Measurements from ENCODE around the gene VWA3B.
A peak's percentile ranks its signal among the peaks of the same experiment; 100 is the strongest.
"Not testable (repeated sequence)": the region's sequence is repeated elsewhere in the genome, so short reads cannot be mapped to it uniquely, and the experiment has no call there.

The VWA3B gene

GRCh38 chr2:98087447-98088020, 567 bp downstream of the VWA3B start:
- H3K27ac ChIP-seq = no peak overlapping the region

DNA sequence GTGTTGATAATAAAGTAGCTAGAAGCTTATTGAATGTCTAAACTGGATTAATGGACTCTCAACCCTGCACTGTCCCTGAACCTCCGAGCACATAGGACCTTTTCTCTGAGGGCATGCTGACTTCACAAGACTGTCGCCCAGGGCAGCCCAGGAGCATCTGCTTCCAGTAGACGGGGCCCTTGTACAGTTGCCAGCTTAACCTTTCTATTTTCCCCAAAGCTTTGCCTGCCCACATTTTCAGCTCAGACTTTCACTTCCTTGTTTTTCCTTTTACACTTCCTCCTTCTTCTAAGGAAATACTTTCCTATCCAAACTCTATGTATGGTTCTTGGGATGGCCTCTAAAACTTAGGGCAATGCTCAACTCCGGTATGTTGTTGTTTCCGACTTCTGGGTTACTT, 1.3 kb downstream of the VWA3B start:
- no peak for DNase-seq (ENCODE audit: low read depth, low spot score)
- no peak overlapping the region for H3K27ac ChIP-seq

More at GRCh38 chr2:98087447-98088020, 567 bp downstream of the VWA3B start:
- DNase-seq (ENCODE audit: low read depth, low spot score) = no peak

DNA sequence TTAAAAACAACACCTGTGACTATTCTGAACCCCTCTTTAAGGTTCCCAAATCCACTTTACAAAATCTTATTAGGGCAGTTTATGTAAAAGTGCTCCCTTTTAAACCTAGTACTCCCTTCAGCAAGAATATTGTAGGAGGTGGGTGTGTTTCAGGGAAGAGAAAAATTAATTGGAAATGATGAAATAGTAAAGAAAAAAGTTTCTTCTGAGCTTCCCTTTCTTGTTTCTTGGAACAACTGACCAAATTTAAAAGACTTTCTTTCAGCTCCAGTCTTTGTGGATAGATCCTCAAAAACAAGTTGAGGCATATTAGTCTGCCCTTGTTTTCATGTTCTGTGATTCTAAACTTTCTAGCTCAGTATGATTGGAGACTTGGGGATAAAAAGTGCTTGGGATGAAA, 3.0 kb downstream of the VWA3B start:
- no peak for DNase-seq (ENCODE audit: low read depth, low spot score)
- no peak overlapping the region for H3K27ac ChIP-seq

DNA sequence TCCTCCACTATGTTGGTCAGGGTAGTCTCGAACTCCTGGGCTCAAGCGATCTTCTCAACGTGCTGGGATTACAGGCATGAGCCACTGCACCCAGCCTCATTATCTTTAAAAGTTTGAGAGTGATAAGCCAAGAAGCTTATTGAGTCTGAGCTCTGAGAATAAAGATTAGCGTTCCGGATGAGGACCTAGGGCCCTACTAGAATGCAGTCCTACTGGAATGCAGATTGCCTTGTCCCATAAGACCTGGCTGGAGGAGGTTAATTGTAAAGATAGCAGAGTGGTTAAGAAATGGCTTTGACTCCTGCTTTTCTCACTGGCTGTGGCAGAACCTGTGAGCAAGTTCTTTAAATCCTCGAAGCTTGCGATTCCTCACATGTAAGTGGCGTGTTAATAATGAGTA, 4.0 kb downstream of the VWA3B start:
- no peak overlapping the region for H3K27ac ChIP-seq
- DNase-seq (ENCODE audit: low read depth, low spot score) = no peak

- no peak for DNase-seq (ENCODE audit: low read depth, low spot score)
- no peak overlapping the region for H3K27ac ChIP-seq
Observed at GRCh38 chr2:98091738-98092137, 4.8 kb downstream of the VWA3B start.

- no peak for DNase-seq (ENCODE audit: low read depth, low spot score)
- no peak overlapping the region for H3K27ac ChIP-seq
Observed at GRCh38 chr2:98093146-98093545, 6.2 kb downstream of the VWA3B start.

- no peak overlapping the region for H3K27ac ChIP-seq
- no peak for DNase-seq (ENCODE audit: low read depth, low spot score)
Observed at GRCh38 chr2:98093611-98094010, 6.6 kb downstream of the VWA3B start.

DNA sequence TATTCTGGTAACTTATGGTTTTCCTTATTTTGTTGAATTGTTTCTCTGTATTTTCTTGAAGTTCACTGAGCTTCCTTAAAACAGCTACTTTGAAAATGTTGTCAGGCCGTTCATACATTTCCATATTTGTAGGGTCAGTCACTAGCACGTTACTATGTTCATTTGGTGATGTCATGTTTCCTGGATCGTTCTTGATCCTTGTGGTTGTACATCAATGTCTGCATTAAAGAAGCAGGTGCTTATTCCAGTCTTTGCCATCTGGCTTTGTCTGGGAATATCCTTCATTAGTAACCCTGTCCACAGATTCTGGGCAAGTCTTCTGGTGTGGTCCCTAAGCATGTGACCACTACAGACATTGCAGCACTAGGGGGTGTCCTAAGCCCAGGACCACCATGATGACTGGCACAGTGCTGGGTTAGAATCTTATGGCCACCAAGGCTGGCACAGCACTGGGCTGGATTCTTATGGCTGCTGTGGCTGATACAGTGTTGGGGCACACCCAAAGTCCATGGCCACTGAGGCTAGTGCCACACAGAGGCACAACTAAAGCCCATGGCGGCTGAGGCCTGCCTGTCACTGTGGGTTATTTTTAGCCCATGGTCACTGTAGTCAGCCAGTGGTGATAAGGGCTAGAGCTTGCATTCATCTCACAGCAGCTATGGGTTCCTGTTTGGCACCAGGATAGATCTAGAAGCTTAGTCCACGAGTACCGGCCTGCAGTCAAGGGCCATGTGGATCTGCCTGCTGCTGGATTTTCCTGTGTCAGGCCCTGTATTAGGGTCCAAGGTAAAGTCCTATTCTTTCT, 13.2 kb downstream of the VWA3B start:
- no peak for DNase-seq (ENCODE audit: low read depth, low spot score)
- no peak overlapping the region for H3K27ac ChIP-seq

GRCh38 chr2:98102315-98102714, 15.3 kb downstream of the VWA3B start:
- DNase-seq (ENCODE audit: low read depth, low spot score); H3K27ac ChIP-seq: not testable (repeated sequence)

GRCh38 chr2:98102878-98103277, 15.9 kb downstream of the VWA3B start:
- no peak for DNase-seq (ENCODE audit: low read depth, low spot score)
- no peak overlapping the region for H3K27ac ChIP-seq

GRCh38 chr2:98108110-98108509, 21.1 kb downstream of the VWA3B start:
- DNase-seq (ENCODE audit: low read depth, low spot score) = no peak
- H3K27ac ChIP-seq = no peak overlapping the region

GRCh38 chr2:98110741-98111140, 23.8 kb downstream of the VWA3B start:
- H3K27ac ChIP-seq = no peak overlapping the region
- no peak for DNase-seq (ENCODE audit: low read depth, low spot score)

- no peak for DNase-seq (ENCODE audit: low read depth, low spot score)
- no peak overlapping the region for H3K27ac ChIP-seq
Observed at GRCh38 chr2:98114643-98115330, 27.8 kb downstream of the VWA3B start.

DNA sequence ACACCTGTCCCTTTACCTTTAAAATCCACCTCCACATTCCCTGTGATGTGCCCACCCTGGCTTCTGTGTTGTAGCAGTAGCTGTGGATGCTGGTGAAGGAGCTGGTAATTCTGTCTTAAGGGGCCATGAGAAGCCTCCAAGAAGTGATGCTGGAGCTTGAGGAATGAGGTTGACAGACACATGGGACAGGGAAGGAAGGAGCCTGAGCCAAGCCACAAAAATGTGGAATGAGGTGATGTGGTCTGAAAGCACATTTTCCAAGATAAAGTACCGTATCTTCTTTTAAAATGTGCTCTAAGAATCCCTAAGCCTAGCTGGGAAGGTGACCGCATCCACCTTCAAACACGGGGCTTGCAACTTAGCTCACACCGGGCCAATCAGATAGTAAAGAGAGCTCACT, 31.2 kb downstream of the VWA3B start:
- H3K27ac ChIP-seq = no peak overlapping the region
- no peak for DNase-seq (ENCODE audit: low read depth, low spot score)

DNA sequence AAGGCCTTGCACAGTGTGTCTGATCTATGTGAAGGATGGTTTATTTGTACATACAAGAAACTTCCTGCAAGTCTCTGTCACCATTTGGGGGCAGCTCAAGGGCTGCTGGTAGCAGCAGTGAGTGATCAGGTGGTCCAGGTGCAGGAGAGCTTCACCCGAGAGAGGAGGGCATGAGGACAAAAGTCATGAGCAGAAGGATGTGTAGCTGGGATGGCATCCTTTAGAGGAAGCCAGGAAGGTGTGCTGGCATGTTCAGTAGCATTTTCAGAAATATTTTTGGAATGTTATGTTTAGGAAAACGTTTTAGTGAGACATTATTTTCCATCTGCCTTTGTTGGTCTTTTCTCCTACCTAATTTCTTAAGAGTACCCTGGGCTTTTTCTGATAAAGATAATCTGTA, 31.9 kb downstream of the VWA3B start:
- no peak overlapping the region for H3K27ac ChIP-seq

DNA sequence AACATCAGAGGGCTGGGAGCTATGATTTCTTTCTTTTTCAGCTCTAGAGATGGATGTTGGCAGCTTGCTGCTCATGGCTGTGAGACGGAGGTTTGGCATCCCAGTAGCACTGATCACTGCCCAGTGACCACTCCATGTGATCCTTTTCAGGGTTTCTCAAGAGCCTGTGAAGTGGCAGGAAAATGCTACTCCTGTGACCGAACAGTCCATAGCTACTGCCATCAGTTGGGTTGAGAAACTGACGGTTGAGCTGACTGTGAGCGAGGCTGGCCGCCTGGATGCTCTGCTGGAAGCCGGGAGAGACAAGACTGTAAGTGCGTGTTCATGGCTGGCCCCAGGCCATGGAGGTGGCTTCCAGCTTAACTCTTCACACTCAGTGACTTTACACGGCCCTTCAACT, 34.2 kb downstream of the VWA3B start:
- DNase-seq (ENCODE audit: low read depth, low spot score) = no peak
- H3K27ac ChIP-seq = no peak overlapping the region

More for the DNA sequence above, 31.9 kb downstream of the VWA3B start:
- no peak for DNase-seq (ENCODE audit: low read depth, low spot score)

- no peak for DNase-seq (ENCODE audit: low read depth, low spot score)
- H3K27ac ChIP-seq = no peak overlapping the region
Observed at GRCh38 chr2:98122524-98122923, 35.6 kb downstream of the VWA3B start.

GRCh38 chr2:98123286-98123685, 36.3 kb downstream of the VWA3B start:
- DNase-seq (ENCODE audit: low read depth, low spot score) = no peak
- no peak overlapping the region for H3K27ac ChIP-seq

GRCh38 chr2:98126061-98126460, 39.1 kb downstream of the VWA3B start:
- no peak overlapping the region for H3K27ac ChIP-seq
- DNase-seq (ENCODE audit: low read depth, low spot score) = no peak

DNA sequence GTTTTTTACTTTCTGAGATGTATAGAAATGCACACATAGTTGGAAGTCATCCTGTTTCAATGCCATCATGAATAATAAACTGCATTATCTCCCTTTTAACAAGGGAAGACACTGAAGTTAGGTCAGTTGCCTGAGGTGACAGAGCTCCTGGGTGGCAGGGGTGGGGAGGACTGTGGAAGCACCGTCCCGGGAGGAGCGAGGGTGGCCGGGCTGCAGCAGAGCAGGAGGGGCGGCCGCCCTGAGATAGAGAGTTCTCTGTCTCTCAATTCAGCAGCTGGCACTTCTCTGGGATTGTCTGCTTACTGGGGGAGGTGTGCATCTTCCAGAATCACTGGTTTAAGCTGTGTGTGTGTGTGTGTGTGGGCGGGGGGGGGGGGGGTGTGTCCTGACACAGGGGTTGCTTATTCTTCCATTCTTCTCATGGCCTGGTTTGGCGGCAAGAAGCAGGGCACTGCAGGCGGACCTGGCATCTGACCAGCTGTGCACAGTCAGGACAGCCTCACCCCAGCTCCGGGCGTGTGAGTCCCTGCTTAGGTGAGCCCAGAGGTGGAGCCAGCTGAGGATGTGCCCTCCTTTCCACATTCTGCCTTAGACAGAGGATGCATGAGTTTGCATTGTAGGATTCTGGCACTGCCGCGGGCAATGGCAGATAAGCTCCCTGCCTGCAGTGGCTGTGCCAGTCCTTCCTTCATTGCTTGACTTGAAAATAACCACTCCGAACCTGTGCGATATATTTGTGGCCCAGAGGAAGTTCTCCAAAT, 40.4 kb downstream of the VWA3B start:
- peak; percentile 52 for DNase-seq (ENCODE audit: low read depth, low spot score)

More for the DNA sequence above, 40.4 kb downstream of the VWA3B start:
- H3K27ac ChIP-seq = peak overlapping the region; percentile 40
